HEK293T (cell line): ENCODE measurements around the gene NUDT16L1.

Source experiments
- CTCF ChIA-PET: fragments of 350-600 bp; formaldehyde crosslinking; extraction: SDS; loops from one replicate; lab custom pipeline; 2021; ENCODE audit warnings: antibody characterized with exemption, inconsistent platforms; lab: Yijun Ruan, JAX
- POLR2A ChIA-PET: fragments of 350-600 bp; formaldehyde crosslinking; extraction: SDS; loops from one replicate; lab custom pipeline; 2020; ENCODE audit warnings: antibody characterized with exemption, inconsistent platforms; lab: Yijun Ruan, JAX
- DNase-seq: peaks from one replicate; pipeline ENCODE4 v3.0.0; 2012; ENCODE audit warnings: mixed read lengths; ENCODE audit errors: extremely low spot score
- ARNT ChIP-seq: fragments of 450-650 bp; IDR thresholded peaks from 2 replicates; pipeline ENCODE4 v1.6.1; 2017; ENCODE audit warnings: mild to moderate bottlenecking
- BHLHE40 ChIP-seq: fragments of 450-650 bp; IDR thresholded peaks from 2 replicates; pipeline ENCODE4 v1.6.1; 2016; ENCODE audit warnings: mild to moderate bottlenecking, moderate library complexity, borderline replicate concordance
- CTBP1 ChIP-seq: fragments of 450-650 bp; IDR thresholded peaks from 2 replicates; pipeline ENCODE4 v1.6.1; 2016; ENCODE audit warnings: borderline replicate concordance
- ELF4 ChIP-seq: fragments of 450-650 bp; IDR thresholded peaks from 2 replicates; pipeline ENCODE4 v1.6.1; 2017; ENCODE audit warnings: antibody characterized with exemption
- FOXA1 ChIP-seq: fragments of 450-650 bp; IDR thresholded peaks from 2 replicates; pipeline ENCODE4 v1.6.1; 2016; ENCODE audit warnings: mild to moderate bottlenecking
- FOXK2 ChIP-seq: fragments of 450-650 bp; IDR thresholded peaks from 2 replicates; pipeline ENCODE4 v1.6.1; 2016; ENCODE audit warnings: mild to moderate bottlenecking
- FOXM1 ChIP-seq: fragments of 450-650 bp; IDR thresholded peaks from 2 replicates; pipeline ENCODE4 v1.6.1; 2017; ENCODE audit warnings: mild to moderate bottlenecking, borderline replicate concordance
- HDGF ChIP-seq: fragments of 450-650 bp; IDR thresholded peaks from 2 replicates; pipeline ENCODE4 v1.6.1; 2017; ENCODE audit warnings: antibody characterized with exemption, borderline replicate concordance
- L3MBTL2 ChIP-seq: fragments of 450-650 bp; conservative IDR thresholded peaks from 2 replicates; pipeline ENCODE4 v1.6.1; 2016; ENCODE audit warnings: mild to moderate bottlenecking
- LEF1 ChIP-seq: fragments of 450-650 bp; IDR thresholded peaks from 2 replicates; pipeline ENCODE4 v1.6.1; 2017; ENCODE audit warnings: mild to moderate bottlenecking, borderline replicate concordance
- NFRKB ChIP-seq: fragments of 450-650 bp; IDR thresholded peaks from 2 replicates; pipeline ENCODE4 v1.6.1; 2016; ENCODE audit warnings: mild to moderate bottlenecking, moderate library complexity
- PKNOX1 ChIP-seq: fragments of 450-650 bp; IDR thresholded peaks from 2 replicates; pipeline ENCODE4 v1.6.1; 2016
- SP1 ChIP-seq: fragments of 450-650 bp; IDR thresholded peaks from 2 replicates; pipeline ENCODE4 v1.6.1; 2017
- SUZ12 ChIP-seq: fragments of 450-650 bp; IDR thresholded peaks from 2 replicates; pipeline ENCODE4 v1.6.1; 2016; ENCODE audit warnings: mild to moderate bottlenecking
- TARDBP ChIP-seq: fragments of 450-650 bp; IDR thresholded peaks from 2 replicates; pipeline ENCODE4 v1.6.1; 2016
- ZNF384 ChIP-seq: fragments of 450-650 bp; IDR thresholded peaks from 2 replicates; pipeline ENCODE4 v1.6.1; 2016

The NUDT16L1 gene

GRCh38 chr16:4682084-4682591, 11.2 kb upstream of the NUDT16L1 start:
- CTCF ChIA-PET: interaction anchor here (1.0 to 1.1 kb wide), 2 partner anchors 13 to 24 kb away, joined by 3 read pairs; no protein-coding TSS in a partner anchor
- no peak for TF ChIP-seq ZNF384
- TF ChIP-seq TARDBP: no peak
- no peak for TF ChIP-seq SUZ12
- TF ChIP-seq BHLHE40: no peak
- no peak for TF ChIP-seq ARNT
- no peak for TF ChIP-seq SP1
- no peak for TF ChIP-seq ELF4
- no peak for TF ChIP-seq CTBP1
- TF ChIP-seq FOXM1: no peak
- DNase-seq: no peak
- POLR2A ChIA-PET: interaction anchor here (1.2 kb wide), 1 partner anchor 11 kb away, joined by 5 read pairs; the partner anchor contains the start of gene NUDT16L1

- peak; percentile 64 for DNase-seq
- no peak for TF ChIP-seq PKNOX1
- TF ChIP-seq LEF1: no peak
- no peak for TF ChIP-seq TARDBP
- TF ChIP-seq FOXK2: no peak
- no peak for TF ChIP-seq ELF4
- no peak for TF ChIP-seq SP1
- no peak for TF ChIP-seq ZNF384
- no peak for TF ChIP-seq FOXA1
- no peak for TF ChIP-seq CTBP1
- TF ChIP-seq NFRKB: no peak
- TF ChIP-seq ARNT: no peak
- no peak for TF ChIP-seq HDGF
- no peak for TF ChIP-seq SUZ12
- TF ChIP-seq BHLHE40: no peak
- no peak for TF ChIP-seq FOXM1
- no peak for TF ChIP-seq L3MBTL2
- ChIA-PET POLR2A (interaction anchor here (1.2 kb wide), 1 partner anchor 11 kb away, joined by 5 read pairs; the partner anchor contains the start of gene NUDT16L1), CTCF (interaction anchor here (1.0 to 1.1 kb wide), 2 partner anchors 13 to 24 kb away, joined by 3 read pairs; no protein-coding TSS in a partner anchor)
Measured at GRCh38 chr16:4682616-4683254, 10.6 kb upstream of the NUDT16L1 start.

GRCh38 chr16:4683255-4684057, 9.9 kb upstream of the NUDT16L1 start:
- TF ChIP-seq CTBP1 (no peak), PKNOX1 (no peak), TARDBP (no peak), L3MBTL2 (no peak), HDGF (no peak), SUZ12 (no peak), FOXM1 (no peak), ELF4 (no peak)
- POLR2A ChIA-PET: interaction anchor here (1.2 kb wide), 1 partner anchor 10 kb away, joined by 5 read pairs; the partner anchor contains the start of gene NUDT16L1
- CTCF ChIA-PET: interaction anchor here (1.0 to 1.1 kb wide), 2 partner anchors 12 to 23 kb away, joined by 3 read pairs; no protein-coding TSS in a partner anchor
- DNase-seq: no peak

- ChIA-PET CTCF (no interaction called here), POLR2A (no interaction called here)
- TF ChIP-seq NFRKB: no peak
- TF ChIP-seq TARDBP: no peak
- no peak for TF ChIP-seq BHLHE40
- TF ChIP-seq FOXA1: no peak
- no peak for TF ChIP-seq HDGF
- TF ChIP-seq FOXK2: no peak
- no peak for TF ChIP-seq ELF4
- DNase-seq: no peak
Measured at GRCh38 chr16:4684058-4684715, 9.2 kb upstream of the NUDT16L1 start.

- ChIA-PET POLR2A (no interaction called here), CTCF (no interaction called here)
- no peak for DNase-seq
- TF ChIP-seq SP1 (no peak), BHLHE40 (no peak)
Measured at GRCh38 chr16:4684763-4685162, 8.6 kb upstream of the NUDT16L1 start.

GRCh38 chr16:4685292-4685691, 8.1 kb upstream of the NUDT16L1 start:
- DNase-seq: no peak
- POLR2A ChIA-PET: no interaction called here
- CTCF ChIA-PET: no interaction called here
- TF ChIP-seq ARNT (no peak), FOXM1 (no peak), NFRKB (no peak), CTBP1 (no peak), HDGF (no peak), SUZ12 (no peak), PKNOX1 (no peak), L3MBTL2 (no peak), FOXA1 (no peak), ELF4 (no peak), FOXK2 (no peak), LEF1 (no peak), BHLHE40 (no peak), ZNF384 (no peak), TARDBP (no peak)
